IMR-90 (cell line): ENCODE results near the gene LIPI.
"Not testable (repeated sequence)": the region's sequence is repeated elsewhere in the genome, so short reads cannot be mapped to it uniquely, and the experiment has no call there.

Source experiments
- CHD1 ChIP-seq: IDR thresholded peaks from 2 replicates; pipeline ENCODE4 v1.6.1; 2012; ENCODE audit warnings: low read depth, low read length, improper control_type of control experiment
- CTCF ChIP-seq: conservative IDR thresholded peaks from 2 replicates; pipeline ENCODE4 v1.5.1; 2012; ENCODE audit warnings: mild to moderate bottlenecking, low read depth, low read length, improper control_type of control experiment
- ELK1 ChIP-seq: fragments of 150-350 bp; IDR thresholded peaks from 2 replicates; pipeline ENCODE4 v1.6.1; 2016; ENCODE audit warnings: low read depth, mild to moderate bottlenecking, low read length, moderate library complexity, borderline replicate concordance
- USF2 ChIP-seq: fragments of 150-350 bp; IDR thresholded peaks from 2 replicates; pipeline ENCODE4 v1.6.1; 2017; ENCODE audit warnings: mild to moderate bottlenecking, antibody characterized with exemption, low read length, low read depth

GRCh38 chr21:14058995-14059627, 151.6 kb downstream of the LIPI start:
- TF ChIP-seq CTCF, CHD1, ELK1, USF2: not testable (repeated sequence)
